Measurements from ENCODE around the gene ZNF507. TPM values are rescaled to one million over a fixed set of nuclear protein-coding genes. Genes with fewer than 3 reads are reported as not detected.

The ZNF507 gene
- total RNA-seq, 2 donors from 2014 or later = 22.6 to 34.6 TPM

DNA sequence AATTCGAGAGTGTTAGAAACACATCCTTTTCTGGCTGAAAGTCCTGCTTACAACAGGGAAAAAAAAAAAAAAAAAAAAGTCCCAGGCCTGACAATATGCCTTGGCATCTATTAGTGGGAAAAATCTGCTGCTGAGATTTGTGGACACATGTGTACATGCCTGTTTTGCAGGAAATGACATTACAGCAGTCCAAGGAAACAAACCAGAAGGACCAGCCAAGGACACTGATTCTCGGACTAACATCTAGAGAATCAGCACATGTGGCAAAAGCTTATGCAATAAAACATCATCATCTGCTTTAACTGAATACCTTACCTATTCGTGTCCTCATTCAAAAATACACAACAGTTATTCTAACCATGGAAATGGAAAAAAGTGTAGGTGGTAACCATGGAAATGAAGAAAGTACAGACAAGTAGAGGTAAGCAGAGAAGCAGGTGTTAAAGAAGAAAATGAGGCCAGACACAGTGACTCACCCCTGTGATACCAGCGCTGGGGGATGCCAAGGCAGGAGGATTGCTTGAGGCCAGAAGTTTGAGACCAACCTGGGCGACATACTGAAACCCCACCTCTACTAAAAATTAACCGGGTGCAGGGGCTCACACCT, 50.7 kb downstream of the ZNF507 start:
- ATAC-seq (ENCODE audit: insufficient number of reproducible peaks, low FRiP score, low read depth) (no peak), DNase-seq (ENCODE audit: low spot score) (no peak)
- Histone ChIP-seq H3K27me3 (replicated peaks; ENCODE audit: insufficient read depth) (no peaks in the 10 kb centered on the region), H3K9me3 (no peaks in the 10 kb centered on the region), H3K36me3 (no peaks in the 10 kb centered on the region), H3K27ac (no peak overlapping the region), H3K4me3 (no peak overlapping the region), H3K4me1 (ENCODE audit: control insufficient read depth in 1 of 2, low read depth in 2 of 2) (no peaks in the 10 kb centered on the region)
- TF ChIP-seq CTCF (IDR thresholded peaks at IDR 0.05) = no peak

GRCh38 chr19:32397671-32398101, 52.3 kb downstream of the ZNF507 start:
- Histone ChIP-seq H3K4me1 (ENCODE audit: control insufficient read depth in 1 of 2, low read depth in 2 of 2) (no peaks in the 10 kb centered on the region), H3K27me3 (replicated peaks; ENCODE audit: insufficient read depth) (no peaks in the 10 kb centered on the region), H3K9me3 (no peaks in the 10 kb centered on the region), H3K27ac (no peak overlapping the region), H3K36me3 (no peaks in the 10 kb centered on the region), H3K4me3 (no peak overlapping the region)
- no peak for DNase-seq (ENCODE audit: low spot score)
- no peak for ATAC-seq (ENCODE audit: insufficient number of reproducible peaks, low FRiP score, low read depth)
- no peak for TF ChIP-seq CTCF (IDR thresholded peaks at IDR 0.05)

- no peaks in the 10 kb centered on the region for H3K36me3 ChIP-seq
- no peaks in the 10 kb centered on the region for H3K27me3 ChIP-seq (replicated peaks; ENCODE audit: insufficient read depth)
- TF ChIP-seq CTCF (IDR thresholded peaks at IDR 0.05) = no peak
- H3K4me1 ChIP-seq (ENCODE audit: control insufficient read depth in 1 of 2, low read depth in 2 of 2) = peaks cover 10 to 21% of the 10 kb centered on the region in 2 donors
- no peak for ATAC-seq (ENCODE audit: insufficient number of reproducible peaks, low FRiP score, low read depth)
- no peak for DNase-seq (ENCODE audit: low spot score)
- H3K27ac ChIP-seq = no peak overlapping the region
- H3K9me3 ChIP-seq = no peaks in the 10 kb centered on the region
- H3K4me3 ChIP-seq = no peak overlapping the region
Measured at GRCh38 chr19:32401992-32402391, 56.6 kb downstream of the ZNF507 start.

GRCh38 chr19:32403291-32403995, 58.0 kb downstream of the ZNF507 start:
- DNase-seq (ENCODE audit: low spot score) (no peak), ATAC-seq (ENCODE audit: insufficient number of reproducible peaks, low FRiP score, low read depth) (no peak)
- Histone ChIP-seq H3K27me3 (replicated peaks; ENCODE audit: insufficient read depth) (no peaks in the 10 kb centered on the region), H3K36me3 (no peaks in the 10 kb centered on the region), H3K4me1 (ENCODE audit: control insufficient read depth in 1 of 2, low read depth in 2 of 2) (peaks cover 10 to 21% of the 10 kb centered on the region in 2 donors), H3K27ac (no peak overlapping the region), H3K4me3 (no peak overlapping the region), H3K9me3 (no peaks in the 10 kb centered on the region)
- TF ChIP-seq CTCF (IDR thresholded peaks at IDR 0.05) = no peak

DNA sequence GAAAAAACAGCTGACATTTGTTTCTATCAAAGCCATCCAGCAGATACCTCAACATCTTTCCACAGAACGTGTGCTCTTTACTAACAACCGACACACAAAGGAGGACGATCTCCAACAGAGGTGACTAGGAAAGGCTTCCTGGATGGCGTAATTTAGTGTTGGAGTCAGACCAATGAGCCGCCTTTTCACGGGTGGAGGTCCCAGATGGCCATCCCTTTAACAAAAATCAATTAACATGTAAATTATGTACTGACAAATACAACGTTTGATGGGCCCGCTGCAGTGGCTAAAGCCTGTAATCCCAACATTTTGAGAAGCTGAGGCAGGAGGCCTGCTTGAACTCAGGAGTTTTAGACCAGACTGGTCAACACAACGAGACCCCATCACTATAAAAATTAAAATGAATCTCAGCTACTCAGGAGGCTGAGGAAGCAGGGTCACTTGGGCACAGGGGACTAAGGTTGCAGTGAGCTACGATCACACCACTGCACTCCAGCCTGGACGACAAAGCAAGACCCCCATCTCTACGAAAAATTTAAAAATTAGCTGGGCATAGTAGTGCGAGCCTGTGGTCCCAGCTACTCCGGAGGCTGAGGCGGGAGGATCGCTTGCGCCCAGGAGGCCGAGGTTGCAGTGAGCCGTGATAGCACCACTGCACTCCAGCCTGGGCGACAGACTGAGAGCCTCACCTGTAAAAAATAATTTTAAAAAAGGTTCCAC, 59.0 kb downstream of the ZNF507 start:
- ATAC-seq (ENCODE audit: insufficient number of reproducible peaks, low FRiP score, low read depth) = no peak
- Histone ChIP-seq H3K9me3 (no peaks in the 10 kb centered on the region), H3K27me3 (replicated peaks; ENCODE audit: insufficient read depth) (no peaks in the 10 kb centered on the region), H3K27ac (peak overlapping the region; percentile 98 to 99), H3K4me1 (ENCODE audit: control insufficient read depth in 1 of 2, low read depth in 2 of 2) (peaks cover 10 to 21% of the 10 kb centered on the region in 2 donors), H3K36me3 (no peaks in the 10 kb centered on the region), H3K4me3 (peak overlapping the region; percentile 93)
- no peak for TF ChIP-seq CTCF (IDR thresholded peaks at IDR 0.05)
- no peak for DNase-seq (ENCODE audit: low spot score)

Measured in thoracic aorta (tissue), 2 donors.